SK-N-SH (cell line): Measurements from ENCODE around the gene HIVEP2. TPM values are rescaled to one million over a fixed set of nuclear protein-coding genes. Genes with fewer than 3 reads are reported as not detected.

Experiments
- CTCF ChIA-PET: fragments of 300-600, 350-600 bp; formaldehyde crosslinking; extraction: SDS; loops from one replicate; lab custom pipeline; 2021; lab: Yijun Ruan, JAX
- POLR2A ChIA-PET: fragments of 350-600 bp; sonication (Branson Sonifier 250); formaldehyde crosslinking; extraction: SDS; loops from one replicate; lab custom pipeline; 2020; ENCODE audit warnings: antibody characterized with exemption, inconsistent platforms; lab: Yijun Ruan, JAX
- DNase-seq: peaks from one replicate; pipeline ENCODE4 v3.0.0; 2012
- H2AFZ ChIP-seq: fragments of 200-600 bp; sonication (generic); 2 replicates; pipeline ENCODE4 v1.8.1; 2016; ENCODE audit warnings: antibody characterized with exemption, mild to moderate bottlenecking, low read depth
- H3F3A ChIP-seq: fragments of 200-600 bp; sonication (generic); replicated peaks from 2 replicates; pipeline ENCODE3; 2016; ENCODE audit warnings: antibody characterized with exemption, mild to moderate bottlenecking; ENCODE audit not compliant: insufficient read depth
- H3K27ac ChIP-seq, 2 experiments: fragments of 200-500 bp in 1 of 2; fragments of 200-600 bp in 1 of 2; sonication (Bioruptor generic) in 1 of 2; sonication (generic), shearing (Covaris generic) in 1 of 2; 2 replicates each; pipeline versions ENCODE4 v1.5.1 to v1.6.1; 2014 to 2016; ENCODE audit warnings: low read depth in 2 of 2, inconsistent platforms in 1 of 2, low read length in 1 of 2, mild to moderate bottlenecking in 1 of 2, mixed read lengths in 1 of 2
- H3K27me3 ChIP-seq: fragments of 200-600 bp; sonication (generic), shearing (Covaris generic); 2 replicates; pipeline ENCODE4 v1.6.1; 2016; ENCODE audit warnings: mixed run types; ENCODE audit not compliant: insufficient read depth
- H3K36me3 ChIP-seq, 2 experiments: fragments of 200-500 bp in 1 of 2; fragments of 200-600 bp in 1 of 2; sonication (Bioruptor generic) in 1 of 2; sonication (generic) in 1 of 2; replicated peaks in 1 of 2; 2 replicates each; pipeline versions ENCODE3 to v1.5.1; 2014 to 2016; ENCODE audit warnings: low read length in 1 of 2, mild to moderate bottlenecking in 1 of 2; ENCODE audit not compliant: insufficient read depth in 2 of 2, control insufficient read depth in 1 of 2
- H3K4me1 ChIP-seq, 2 experiments: fragments of 200-500 bp in 1 of 2; fragments of 200-600 bp in 1 of 2; sonication (Bioruptor generic) in 1 of 2; sonication (generic), shearing (Covaris generic) in 1 of 2; 2 replicates each; pipeline versions ENCODE4 v1.5.1 to v1.6.1; 2014 to 2016; ENCODE audit warnings: low read depth in 1 of 2, low read length in 1 of 2, mixed run types in 1 of 2; ENCODE audit not compliant: insufficient read depth in 2 of 2, control insufficient read depth in 1 of 2
- H3K4me2 ChIP-seq: fragments of 200-600 bp; sonication (generic), shearing (Covaris generic); 2 replicates; pipeline ENCODE4 v1.6.1; 2017; ENCODE audit warnings: mixed run types
- H3K4me3 ChIP-seq, 2 experiments: fragments of 200-500 bp in 1 of 2; fragments of 200-600 bp in 1 of 2; sonication (Bioruptor generic) in 1 of 2; sonication (generic), shearing (Covaris generic) in 1 of 2; 2 replicates each; pipeline versions ENCODE4 v1.5.1 to v1.8.1; 2014 to 2016; ENCODE audit warnings: low read depth in 2 of 2, inconsistent platforms in 1 of 2, low read length in 1 of 2, mild to moderate bottlenecking in 1 of 2, mixed read lengths in 1 of 2, moderate library complexity in 1 of 2
- H3K79me2 ChIP-seq: fragments of 200-600 bp; sonication (generic); 2 replicates; pipeline ENCODE4 v1.8.1; 2017; ENCODE audit warnings: mild to moderate bottlenecking; ENCODE audit not compliant: insufficient read depth
- H3K9ac ChIP-seq: fragments of 200-600 bp; sonication (generic); 2 replicates; pipeline ENCODE4 v1.6.1; 2017; ENCODE audit warnings: mixed run types
- H3K9me2 ChIP-seq: fragments of 200-600 bp; sonication (generic); 2 replicates; pipeline ENCODE4 v1.6.1; 2017; ENCODE audit warnings: mixed run types
- H3K9me3 ChIP-seq: fragments of 200-600 bp; sonication (generic); 2 replicates; pipeline ENCODE4 v1.6.1; 2017; ENCODE audit warnings: mixed run types, mild to moderate bottlenecking, moderate library complexity
- H4K20me1 ChIP-seq: fragments of 200-600 bp; sonication (generic); 2 replicates; pipeline ENCODE4 v1.6.1; 2017; ENCODE audit warnings: mild to moderate bottlenecking, mixed run types; ENCODE audit not compliant: insufficient read depth
- CHD2 ChIP-seq: fragments of 150-350 bp; IDR thresholded peaks from 2 replicates; pipeline ENCODE4 v1.6.1; 2018; ENCODE audit warnings: low read length; ENCODE audit not compliant: partially characterized antibody
- ELF1 ChIP-seq: IDR thresholded peaks from 2 replicates; pipeline ENCODE4 v1.4.0; 2012
- FOSL2 ChIP-seq: IDR thresholded peaks from 2 replicates; pipeline ENCODE4 v1.4.0; 2012; ENCODE audit warnings: low read depth, mild to moderate bottlenecking, moderate library complexity, borderline replicate concordance
- FOXM1 ChIP-seq: IDR thresholded peaks from 2 replicates; pipeline ENCODE4 v1.4.0; 2012; ENCODE audit warnings: low read depth, mild to moderate bottlenecking
- GATA2 ChIP-seq: sonication (generic); formaldehyde crosslinking; IDR thresholded peaks from 2 replicates; pipeline ENCODE4 v1.5.0; 2020; ENCODE audit warnings: mild to moderate bottlenecking, missing genetic modification reagents
- JUND ChIP-seq: IDR thresholded peaks from 2 replicates; pipeline ENCODE4 v1.4.0; 2012
- NRF1 ChIP-seq: IDR thresholded peaks from 2 replicates; pipeline ENCODE4 v1.6.1; 2012; ENCODE audit warnings: low read depth, mild to moderate bottlenecking, low read length
- POLR2AphosphoS5 ChIP-seq: IDR thresholded peaks from 2 replicates; pipeline ENCODE4 v1.6.1; 2012; ENCODE audit warnings: low read depth, low read length
- RAD21 ChIP-seq: IDR thresholded peaks from 2 replicates; pipeline ENCODE4 v1.6.1; 2012; ENCODE audit warnings: mild to moderate bottlenecking, low read length
- RCOR1 ChIP-seq: fragments of 150-350 bp; IDR thresholded peaks from 2 replicates; pipeline ENCODE4 v1.6.1; 2017; ENCODE audit warnings: antibody characterized with exemption, low read length
- SIN3A ChIP-seq: IDR thresholded peaks from 2 replicates; pipeline ENCODE4 v1.6.1; 2012; ENCODE audit warnings: low read depth, mild to moderate bottlenecking, low read length, moderate library complexity, borderline replicate concordance
- TCF12 ChIP-seq: IDR thresholded peaks from 2 replicates; pipeline ENCODE4 v1.4.0; 2012
- YY1 ChIP-seq: IDR thresholded peaks from 2 replicates; pipeline ENCODE4 v1.4.0; 2012; ENCODE audit warnings: low read depth, mild to moderate bottlenecking
- WGBS: methylation state at CpG from one replicate; pipeline ENCODE4 v1.1.6; 2017; ENCODE audit warnings: low lambda C conversion rate; 5-methylcytosine and 5-hydroxymethylcytosine counted together
- polyA plus RNA-seq, 3 experiments: library from polyadenylated mRNA; depleted of rRNA; stranded (reverse); fragments of >200 nt; gene quantifications; 2 replicates each; pipeline ENCODE4 v1.2.3, GENCODE V29; 2012
- TF ChIP-seq, protein P1 (sequence below): IDR thresholded peaks from 2 replicates; pipeline ENCODE4 v1.6.1; 2012; ENCODE audit warnings: mild to moderate bottlenecking, low read depth, low read length, moderate library complexity
- TF ChIP-seq, protein P2 (sequence below): IDR thresholded peaks from 2 replicates; pipeline ENCODE4 v1.4.0; 2012; ENCODE audit warnings: low read depth
- TF ChIP-seq, protein P3 (sequence below): IDR thresholded peaks from 2 replicates; pipeline ENCODE4 v1.4.0; 2012; ENCODE audit warnings: low read depth, borderline replicate concordance
- TF ChIP-seq, protein P4 (sequence below): fragments of 150-350 bp; IDR thresholded peaks from 2 replicates; pipeline ENCODE4 v1.6.1; 2017; ENCODE audit warnings: antibody characterized with exemption, low read length, low read depth, borderline replicate concordance
- TF ChIP-seq, protein P5 (sequence below): fragments of 150-350 bp; IDR thresholded peaks from 2 replicates; pipeline ENCODE4 v1.6.1; 2016; ENCODE audit warnings: mild to moderate bottlenecking, low read depth, low read length

The HIVEP2 gene
- polyA plus RNA-seq, 1 of the 3 experiments (the other 2 are of a cell fraction), result 2.5 TPM

DNA sequence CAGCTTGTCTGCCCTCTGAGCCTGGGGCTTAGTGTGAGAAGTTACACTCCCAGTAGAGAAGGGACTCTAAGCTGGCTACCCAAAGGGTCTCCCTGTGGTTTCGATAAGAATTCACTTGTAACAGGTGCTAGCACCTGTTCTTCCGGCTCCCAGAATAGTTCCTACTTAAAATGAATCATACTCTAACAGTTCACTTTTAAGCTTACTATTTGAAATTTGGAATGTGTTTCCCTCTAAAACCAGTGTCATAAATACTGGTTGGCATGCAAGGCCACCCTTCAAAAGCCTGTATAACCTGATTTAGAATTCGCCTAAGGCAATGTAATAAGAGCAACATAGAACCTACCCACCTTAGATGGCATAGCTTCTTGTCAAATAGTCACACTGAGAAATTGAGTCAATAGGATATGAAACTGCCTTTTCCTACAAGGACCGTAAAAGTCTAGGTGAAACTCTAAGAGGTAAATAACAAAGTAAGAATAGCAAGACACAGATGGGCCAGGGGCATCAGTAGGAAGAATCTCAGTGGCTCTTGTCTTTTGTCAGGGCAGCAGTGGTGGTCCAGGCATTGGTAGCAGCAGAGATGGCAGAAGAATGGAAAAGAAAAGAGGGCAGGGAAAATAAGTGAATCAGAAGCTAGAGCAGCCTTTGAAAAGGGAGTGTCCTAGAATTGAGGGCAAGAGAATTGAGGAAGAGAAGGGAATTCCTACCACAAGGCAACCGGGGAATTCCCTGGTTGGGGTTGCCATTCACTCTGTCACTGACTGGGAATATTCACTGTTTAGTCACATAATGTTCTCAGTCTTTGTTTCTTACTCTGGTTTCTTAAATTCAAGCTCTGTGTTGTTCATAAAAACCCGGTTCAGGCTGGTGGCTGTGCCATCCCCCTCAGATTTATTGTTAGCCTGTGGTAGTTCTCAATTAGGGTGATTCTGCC, 91.5 kb downstream of the HIVEP2 start:
- Histone ChIP-seq H3K4me1 (peaks cover 14 to 15% of the 10 kb centered on the region in 2 experiments; a peak in 3 of 4 replicates), H3K27me3 (no peaks in the 10 kb centered on the region), H3K4me2 (no peak overlapping the region)
- DNase-seq, result no peak
- TF ChIP-seq POLR2AphosphoS5 (no peak), ELF1 (no peak), SIN3A (no peak), RAD21 (no peak), NRF1 (no peak), FOSL2 (no peak), RCOR1 (no peak), CHD2 (no peak), FOXM1 (no peak), GATA2 (CRISPR knock-in tag) (no peak), JUND (no peak), TCF12 (no peak), YY1 (no peak)
- TF ChIP-seq, protein P1, sequence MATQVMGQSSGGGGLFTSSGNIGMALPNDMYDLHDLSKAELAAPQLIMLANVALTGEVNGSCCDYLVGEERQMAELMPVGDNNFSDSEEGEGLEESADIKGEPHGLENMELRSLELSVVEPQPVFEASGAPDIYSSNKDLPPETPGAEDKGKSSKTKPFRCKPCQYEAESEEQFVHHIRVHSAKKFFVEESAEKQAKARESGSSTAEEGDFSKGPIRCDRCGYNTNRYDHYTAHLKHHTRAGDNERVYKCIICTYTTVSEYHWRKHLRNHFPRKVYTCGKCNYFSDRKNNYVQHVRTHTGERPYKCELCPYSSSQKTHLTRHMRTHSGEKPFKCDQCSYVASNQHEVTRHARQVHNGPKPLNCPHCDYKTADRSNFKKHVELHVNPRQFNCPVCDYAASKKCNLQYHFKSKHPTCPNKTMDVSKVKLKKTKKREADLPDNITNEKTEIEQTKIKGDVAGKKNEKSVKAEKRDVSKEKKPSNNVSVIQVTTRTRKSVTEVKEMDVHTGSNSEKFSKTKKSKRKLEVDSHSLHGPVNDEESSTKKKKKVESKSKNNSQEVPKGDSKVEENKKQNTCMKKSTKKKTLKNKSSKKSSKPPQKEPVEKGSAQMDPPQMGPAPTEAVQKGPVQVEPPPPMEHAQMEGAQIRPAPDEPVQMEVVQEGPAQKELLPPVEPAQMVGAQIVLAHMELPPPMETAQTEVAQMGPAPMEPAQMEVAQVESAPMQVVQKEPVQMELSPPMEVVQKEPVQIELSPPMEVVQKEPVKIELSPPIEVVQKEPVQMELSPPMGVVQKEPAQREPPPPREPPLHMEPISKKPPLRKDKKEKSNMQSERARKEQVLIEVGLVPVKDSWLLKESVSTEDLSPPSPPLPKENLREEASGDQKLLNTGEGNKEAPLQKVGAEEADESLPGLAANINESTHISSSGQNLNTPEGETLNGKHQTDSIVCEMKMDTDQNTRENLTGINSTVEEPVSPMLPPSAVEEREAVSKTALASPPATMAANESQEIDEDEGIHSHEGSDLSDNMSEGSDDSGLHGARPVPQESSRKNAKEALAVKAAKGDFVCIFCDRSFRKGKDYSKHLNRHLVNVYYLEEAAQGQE, result no peak
- TF ChIP-seq, protein P2, sequence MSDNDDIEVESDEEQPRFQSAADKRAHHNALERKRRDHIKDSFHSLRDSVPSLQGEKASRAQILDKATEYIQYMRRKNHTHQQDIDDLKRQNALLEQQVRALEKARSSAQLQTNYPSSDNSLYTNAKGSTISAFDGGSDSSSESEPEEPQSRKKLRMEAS, result no peak
- TF ChIP-seq, protein P3, sequence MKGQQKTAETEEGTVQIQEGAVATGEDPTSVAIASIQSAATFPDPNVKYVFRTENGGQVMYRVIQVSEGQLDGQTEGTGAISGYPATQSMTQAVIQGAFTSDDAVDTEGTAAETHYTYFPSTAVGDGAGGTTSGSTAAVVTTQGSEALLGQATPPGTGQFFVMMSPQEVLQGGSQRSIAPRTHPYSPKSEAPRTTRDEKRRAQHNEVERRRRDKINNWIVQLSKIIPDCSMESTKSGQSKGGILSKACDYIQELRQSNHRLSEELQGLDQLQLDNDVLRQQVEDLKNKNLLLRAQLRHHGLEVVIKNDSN, result no peak
- TF ChIP-seq, protein P4, sequence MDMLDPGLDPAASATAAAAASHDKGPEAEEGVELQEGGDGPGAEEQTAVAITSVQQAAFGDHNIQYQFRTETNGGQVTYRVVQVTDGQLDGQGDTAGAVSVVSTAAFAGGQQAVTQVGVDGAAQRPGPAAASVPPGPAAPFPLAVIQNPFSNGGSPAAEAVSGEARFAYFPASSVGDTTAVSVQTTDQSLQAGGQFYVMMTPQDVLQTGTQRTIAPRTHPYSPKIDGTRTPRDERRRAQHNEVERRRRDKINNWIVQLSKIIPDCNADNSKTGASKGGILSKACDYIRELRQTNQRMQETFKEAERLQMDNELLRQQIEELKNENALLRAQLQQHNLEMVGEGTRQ, result no peak
- TF ChIP-seq, protein P5, sequence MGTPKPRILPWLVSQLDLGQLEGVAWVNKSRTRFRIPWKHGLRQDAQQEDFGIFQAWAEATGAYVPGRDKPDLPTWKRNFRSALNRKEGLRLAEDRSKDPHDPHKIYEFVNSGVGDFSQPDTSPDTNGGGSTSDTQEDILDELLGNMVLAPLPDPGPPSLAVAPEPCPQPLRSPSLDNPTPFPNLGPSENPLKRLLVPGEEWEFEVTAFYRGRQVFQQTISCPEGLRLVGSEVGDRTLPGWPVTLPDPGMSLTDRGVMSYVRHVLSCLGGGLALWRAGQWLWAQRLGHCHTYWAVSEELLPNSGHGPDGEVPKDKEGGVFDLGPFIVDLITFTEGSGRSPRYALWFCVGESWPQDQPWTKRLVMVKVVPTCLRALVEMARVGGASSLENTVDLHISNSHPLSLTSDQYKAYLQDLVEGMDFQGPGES, result no peak
- TF ChIP-seq, all 33 proteins: peak for 0
- Histone ChIP-seq H3K36me3 (no peaks in the 10 kb centered on the region), H3K9me3 (no peaks in the 10 kb centered on the region), H3K9me2 (no peaks in the 10 kb centered on the region), H2AFZ (no peak overlapping the region), H3F3A (peaks cover 4% of the 10 kb centered on the region), H4K20me1 (no peaks in the 10 kb centered on the region), H3K27ac (no peak overlapping the region), H3K4me3 (no peak overlapping the region), H3K9ac (no peak overlapping the region), H3K79me2 (peaks cover 17% of the 10 kb centered on the region; the same call in 1 of the 2 replicates)
- 87% methylated on average over 6 of the region's 6 CpGs for WGBS
- POLR2A ChIA-PET, result no interaction called here
- CTCF ChIA-PET, result interaction anchor here (0.7 to 2.4 kb wide), 3 partner anchors 8 to 14 kb away, joined by 3 to 6 read pairs (median 4); no protein-coding TSS in a partner anchor
